HEK293 (cell line): Measurements from ENCODE around the gene CAMK2B.
A peak's percentile ranks its signal among the peaks of the same experiment; 100 is the strongest.

Source experiments
- CTCF ChIA-PET: fragments of 350-600 bp; formaldehyde crosslinking; extraction: SDS; loops from one replicate; lab custom pipeline; 2021; ENCODE audit warnings: antibody characterized with exemption; lab: Yijun Ruan, JAX
- POLR2A ChIA-PET: fragments of 300-600 bp; formaldehyde crosslinking; extraction: SDS; loops from one replicate; lab custom pipeline; 2020; ENCODE audit warnings: antibody characterized with exemption, inconsistent platforms; lab: Yijun Ruan, JAX
- H3K27ac ChIP-seq: fragments of 200-500 bp; sonication (Bioruptor generic); 2 replicates; pipeline ENCODE4 v1.5.1; 2014; ENCODE audit warnings: low read depth, low read length, control low read depth, inconsistent platforms; ENCODE audit errors: extremely low read depth
- H3K36me3 ChIP-seq, 2 experiments: fragments of 200-500 bp in 1 of 2; sonication (Bioruptor generic) in 1 of 2; 1 replicate in 1 of 2; 2 replicates in 1 of 2; pipeline ENCODE4 v1.5.1; 2014 to 2017; ENCODE audit warnings: inconsistent platforms in 2 of 2, low read length in 2 of 2; ENCODE audit not compliant: control insufficient read depth in 2 of 2, insufficient read depth in 1 of 2
- H3K4me1 ChIP-seq: fragments of 200-500 bp; sonication (Bioruptor generic); 2 replicates; pipeline ENCODE4 v1.5.1; 2014; ENCODE audit warnings: mild to moderate bottlenecking, low read length, inconsistent platforms; ENCODE audit not compliant: control insufficient read depth, insufficient read depth
- H3K4me3 ChIP-seq: 2 replicates; pipeline ENCODE4 v1.5.1; 2011; ENCODE audit warnings: low read depth, mild to moderate bottlenecking, control low read depth, low read length, moderate library complexity
- H3K9me3 ChIP-seq: fragments of 200-500 bp; sonication (Bioruptor generic); 2 replicates; pipeline ENCODE4 v1.5.1; 2014; ENCODE audit warnings: low read depth, low read length, inconsistent platforms; ENCODE audit not compliant: control insufficient read depth, insufficient read depth
- EGR2 ChIP-seq: fragments of 450-650 bp; formaldehyde crosslinking; IDR thresholded peaks from 2 replicates; pipeline ENCODE4 v1.5.1; 2016; ENCODE audit warnings: low read depth, missing biosample characterization, missing genetic modification characterization
- GLIS2 ChIP-seq: fragments of 450-650 bp; formaldehyde crosslinking; IDR thresholded peaks from 2 replicates; pipeline ENCODE4 v1.5.1; 2016; ENCODE audit warnings: missing biosample characterization, missing genetic modification characterization
- HOXD13 ChIP-seq: sonication (generic); formaldehyde crosslinking; IDR thresholded peaks from 2 replicates; pipeline ENCODE4 v1.8.0; 2022; ENCODE audit warnings: missing genetic modification reagents, borderline replicate concordance
- OSR2 ChIP-seq: fragments of 450-650 bp; formaldehyde crosslinking; IDR thresholded peaks from 2 replicates; pipeline ENCODE4 v1.5.1; 2016; ENCODE audit warnings: missing biosample characterization, missing genetic modification characterization
- TRIM28 ChIP-seq: IDR thresholded peaks from 2 replicates; pipeline ENCODE4 v1.6.1; 2011; ENCODE audit warnings: low read length, control low read depth, borderline replicate concordance
- ZBTB17 ChIP-seq: fragments of 450-650 bp; formaldehyde crosslinking; IDR thresholded peaks from 2 replicates; pipeline ENCODE4 v1.5.1; 2016; ENCODE audit warnings: missing biosample characterization, missing genetic modification characterization
- ZFP41 ChIP-seq: fragments of 450-650 bp; formaldehyde crosslinking; IDR thresholded peaks from 2 replicates; pipeline ENCODE4 v1.5.1; 2016; ENCODE audit warnings: missing biosample characterization, missing genetic modification characterization, borderline replicate concordance
- ZNF223 ChIP-seq: fragments of 450-650 bp; formaldehyde crosslinking; IDR thresholded peaks from 2 replicates; pipeline ENCODE4 v1.5.1; 2016; ENCODE audit warnings: missing biosample characterization, missing genetic modification characterization
- ZNF239 ChIP-seq: fragments of 450-650 bp; formaldehyde crosslinking; IDR thresholded peaks from 2 replicates; pipeline ENCODE4 v1.5.1; 2016; ENCODE audit warnings: missing biosample characterization, missing genetic modification characterization
- ZNF24 ChIP-seq: fragments of 450-650 bp; formaldehyde crosslinking; IDR thresholded peaks from 2 replicates; pipeline ENCODE4 v1.5.1; 2016; ENCODE audit warnings: missing biosample characterization, missing genetic modification characterization
- ZNF335 ChIP-seq: fragments of 450-650 bp; formaldehyde crosslinking; conservative IDR thresholded peaks from 2 replicates; pipeline ENCODE4 v1.5.1; 2016; ENCODE audit warnings: missing biosample characterization, missing genetic modification characterization
- ZNF37A ChIP-seq: fragments of 450-650 bp; IDR thresholded peaks from 2 replicates; pipeline ENCODE4 v1.5.1; 2018; ENCODE audit warnings: missing biosample characterization, missing genetic modification characterization
- ZNF514 ChIP-seq: fragments of 450-650 bp; formaldehyde crosslinking; IDR thresholded peaks from 2 replicates; pipeline ENCODE4 v1.5.1; 2016; ENCODE audit warnings: missing biosample characterization, missing genetic modification characterization
- ZNF521 ChIP-seq: fragments of 450-650 bp; formaldehyde crosslinking; IDR thresholded peaks from 2 replicates; pipeline ENCODE4 v1.5.1; 2017; ENCODE audit warnings: missing biosample characterization, mild to moderate bottlenecking, missing genetic modification characterization
- ZNF558 ChIP-seq: fragments of 450-650 bp; formaldehyde crosslinking; IDR thresholded peaks from 2 replicates; pipeline ENCODE4 v1.5.1; 2016; ENCODE audit warnings: missing biosample characterization, missing genetic modification characterization
- ZNF600 ChIP-seq: fragments of 450-650 bp; formaldehyde crosslinking; IDR thresholded peaks from 2 replicates; pipeline ENCODE4 v1.5.1; 2016; ENCODE audit warnings: missing biosample characterization, missing genetic modification characterization
- ZNF610 ChIP-seq: fragments of 450-650 bp; formaldehyde crosslinking; IDR thresholded peaks from 2 replicates; pipeline ENCODE4 v1.5.1; 2016; ENCODE audit warnings: missing biosample characterization, missing genetic modification characterization, borderline replicate concordance
- ZNF747 ChIP-seq: fragments of 450-650 bp; formaldehyde crosslinking; IDR thresholded peaks from 2 replicates; pipeline ENCODE4 v1.5.1; 2016; ENCODE audit warnings: missing biosample characterization, missing genetic modification characterization
- ZNF785 ChIP-seq: fragments of 450-650 bp; formaldehyde crosslinking; IDR thresholded peaks from 2 replicates; pipeline ENCODE4 v1.5.1; 2016; ENCODE audit warnings: missing biosample characterization, missing genetic modification characterization
- ZNF792 ChIP-seq: fragments of 450-650 bp; formaldehyde crosslinking; IDR thresholded peaks from 2 replicates; pipeline ENCODE4 v1.5.1; 2016; ENCODE audit warnings: missing biosample characterization, missing genetic modification characterization
- TF ChIP-seq, protein P1 (sequence below): fragments of 450-650 bp; formaldehyde crosslinking; IDR thresholded peaks from 2 replicates; pipeline ENCODE4 v1.5.1; 2016; ENCODE audit warnings: missing biosample characterization, missing genetic modification characterization
- TF ChIP-seq, protein P2 (sequence below): fragments of 450-650 bp; formaldehyde crosslinking; IDR thresholded peaks from 2 replicates; pipeline ENCODE4 v1.5.1; 2016; ENCODE audit warnings: missing biosample characterization, missing genetic modification characterization
- TF ChIP-seq, protein P3 (sequence below): fragments of 450-650 bp; formaldehyde crosslinking; IDR thresholded peaks from 2 replicates; pipeline ENCODE4 v1.5.1; 2016; ENCODE audit warnings: missing biosample characterization, missing genetic modification characterization

The CAMK2B gene

DNA sequence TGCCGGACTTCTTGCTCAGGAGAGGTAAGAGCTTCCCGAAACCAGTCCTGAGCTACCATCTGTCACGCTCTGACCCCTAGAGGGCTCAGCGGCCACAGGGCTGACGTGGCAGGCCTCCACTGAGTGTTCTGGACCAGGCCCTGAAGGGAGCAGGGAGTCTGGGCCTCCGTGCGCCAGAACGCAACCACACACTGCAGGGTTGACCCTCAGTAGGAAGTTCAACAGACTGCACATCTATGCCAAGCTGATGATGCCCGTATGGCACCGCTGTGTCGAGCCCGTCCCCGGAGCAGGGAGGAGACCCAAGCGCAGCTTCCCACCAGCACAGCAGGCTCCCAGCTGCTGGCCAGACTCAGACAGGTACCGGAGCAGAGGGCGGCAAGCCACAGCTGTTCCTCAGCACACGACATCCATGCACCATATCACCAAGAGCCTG lies 39.2 kb downstream of the CAMK2B start:
- ChIA-PET POLR2A (no interaction called here), CTCF (interaction anchor here (0.6 kb wide), 1 partner anchor 42 kb away, joined by 6 read pairs; no protein-coding TSS in a partner anchor)
- no peaks in the 10 kb centered on the region for H3K4me1 ChIP-seq
- H3K9me3 ChIP-seq: no peaks in the 10 kb centered on the region
- H3K27ac ChIP-seq: no peak overlapping the region
- H3K36me3 ChIP-seq: no peaks in the 10 kb centered on the region
- H3K4me3 ChIP-seq: no peak overlapping the region
- TF ChIP-seq, protein P1, sequence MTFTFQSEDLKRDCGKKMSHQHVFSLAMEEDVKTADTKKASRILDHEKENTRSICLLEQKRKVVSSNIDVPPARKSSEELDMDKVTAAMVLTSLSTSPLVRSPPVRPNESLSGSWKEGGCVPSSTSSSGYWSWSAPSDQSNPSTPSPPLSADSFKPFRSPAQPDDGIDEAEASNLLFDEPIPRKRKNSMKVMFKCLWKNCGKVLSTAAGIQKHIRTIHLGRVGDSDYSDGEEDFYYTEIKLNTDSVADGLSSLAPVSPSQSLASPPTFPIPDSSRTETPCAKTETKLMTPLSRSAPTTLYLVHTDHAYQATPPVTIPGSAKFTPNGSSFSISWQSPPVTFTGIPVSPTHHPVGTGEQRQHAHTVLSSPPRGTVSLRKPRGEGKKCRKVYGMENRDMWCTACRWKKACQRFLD (tag by site-specific recombination): no peak
- no peak for TF ChIP-seq ZFP41
- no peak for TF ChIP-seq ZNF785 (tag by site-specific recombination)
- TF ChIP-seq ZNF600 (tag by site-specific recombination): peak; percentile 76; the same call in 1 of the 2 replicates
- TF ChIP-seq ZNF335 (tag by site-specific recombination): no peak

DNA sequence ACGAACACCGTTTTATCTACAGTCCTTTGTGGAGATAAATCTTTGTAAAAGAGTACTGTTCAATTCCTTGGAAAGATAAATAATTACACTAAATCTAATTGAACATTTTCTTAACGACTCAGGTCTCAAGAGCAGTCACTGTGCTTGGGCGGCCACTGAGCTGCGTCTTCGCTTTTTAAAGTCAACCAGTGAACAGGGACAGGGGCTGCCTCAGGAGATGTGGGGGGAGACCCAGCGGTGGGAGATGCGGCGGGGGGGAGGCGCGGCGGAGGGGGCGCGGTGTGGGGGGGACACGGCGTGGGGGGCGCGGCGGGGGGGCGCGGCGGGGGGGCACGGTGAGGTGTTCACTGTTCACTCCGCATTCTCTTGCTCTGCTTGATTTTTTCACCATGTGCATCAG lies 39.8 kb downstream of the CAMK2B start:
- no peak for TF ChIP-seq ZNF24 (tag by site-specific recombination)
- Histone ChIP-seq H3K36me3 (no peaks in the 10 kb centered on the region), H3K9me3 (no peaks in the 10 kb centered on the region), H3K4me3 (no peak overlapping the region), H3K4me1 (no peaks in the 10 kb centered on the region), H3K27ac (no peak overlapping the region)
- CTCF ChIA-PET: no interaction called here
- POLR2A ChIA-PET: no interaction called here

DNA sequence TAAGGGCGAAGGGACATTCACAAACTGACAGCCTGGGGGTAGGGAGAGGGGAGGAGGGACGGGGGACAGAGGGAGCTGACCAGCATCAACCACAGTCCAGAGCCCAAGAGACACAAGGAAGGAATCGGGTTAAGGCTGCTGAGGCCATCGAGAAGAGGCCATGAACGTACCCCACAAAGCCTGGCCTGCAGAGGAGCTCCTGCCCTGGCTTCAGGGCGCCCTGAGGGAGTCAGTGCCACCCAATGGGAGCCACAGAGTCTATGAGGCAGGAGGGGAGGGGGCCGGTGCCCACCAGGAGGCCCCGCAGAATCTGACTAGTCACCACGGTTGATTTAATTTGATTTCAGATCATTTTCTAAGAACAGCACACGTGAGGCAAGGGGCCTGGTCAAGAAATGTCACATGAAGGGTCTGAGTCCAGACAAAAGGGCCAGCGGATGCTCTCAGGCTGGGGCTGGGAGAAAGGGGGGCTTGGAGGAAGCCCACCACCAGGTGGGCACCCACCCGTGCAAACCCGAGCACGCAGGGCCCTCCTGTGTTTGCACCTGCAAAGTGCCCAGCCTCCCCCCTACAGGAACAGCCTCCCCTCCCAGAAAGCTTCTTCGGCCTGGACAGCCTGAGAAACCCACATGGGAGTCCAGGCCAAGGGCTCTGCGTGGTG lies 40.4 kb downstream of the CAMK2B start:
- Histone ChIP-seq H3K4me3 (no peak overlapping the region), H3K27ac (no peak overlapping the region), H3K9me3 (no peaks in the 10 kb centered on the region), H3K4me1 (no peaks in the 10 kb centered on the region), H3K36me3 (no peaks in the 10 kb centered on the region)
- TF ChIP-seq ZNF37A (tag by site-specific recombination): no peak
- TF ChIP-seq ZNF747 (tag by site-specific recombination): no peak
- TF ChIP-seq, protein P2, sequence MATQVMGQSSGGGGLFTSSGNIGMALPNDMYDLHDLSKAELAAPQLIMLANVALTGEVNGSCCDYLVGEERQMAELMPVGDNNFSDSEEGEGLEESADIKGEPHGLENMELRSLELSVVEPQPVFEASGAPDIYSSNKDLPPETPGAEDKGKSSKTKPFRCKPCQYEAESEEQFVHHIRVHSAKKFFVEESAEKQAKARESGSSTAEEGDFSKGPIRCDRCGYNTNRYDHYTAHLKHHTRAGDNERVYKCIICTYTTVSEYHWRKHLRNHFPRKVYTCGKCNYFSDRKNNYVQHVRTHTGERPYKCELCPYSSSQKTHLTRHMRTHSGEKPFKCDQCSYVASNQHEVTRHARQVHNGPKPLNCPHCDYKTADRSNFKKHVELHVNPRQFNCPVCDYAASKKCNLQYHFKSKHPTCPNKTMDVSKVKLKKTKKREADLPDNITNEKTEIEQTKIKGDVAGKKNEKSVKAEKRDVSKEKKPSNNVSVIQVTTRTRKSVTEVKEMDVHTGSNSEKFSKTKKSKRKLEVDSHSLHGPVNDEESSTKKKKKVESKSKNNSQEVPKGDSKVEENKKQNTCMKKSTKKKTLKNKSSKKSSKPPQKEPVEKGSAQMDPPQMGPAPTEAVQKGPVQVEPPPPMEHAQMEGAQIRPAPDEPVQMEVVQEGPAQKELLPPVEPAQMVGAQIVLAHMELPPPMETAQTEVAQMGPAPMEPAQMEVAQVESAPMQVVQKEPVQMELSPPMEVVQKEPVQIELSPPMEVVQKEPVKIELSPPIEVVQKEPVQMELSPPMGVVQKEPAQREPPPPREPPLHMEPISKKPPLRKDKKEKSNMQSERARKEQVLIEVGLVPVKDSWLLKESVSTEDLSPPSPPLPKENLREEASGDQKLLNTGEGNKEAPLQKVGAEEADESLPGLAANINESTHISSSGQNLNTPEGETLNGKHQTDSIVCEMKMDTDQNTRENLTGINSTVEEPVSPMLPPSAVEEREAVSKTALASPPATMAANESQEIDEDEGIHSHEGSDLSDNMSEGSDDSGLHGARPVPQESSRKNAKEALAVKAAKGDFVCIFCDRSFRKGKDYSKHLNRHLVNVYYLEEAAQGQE (tag by site-specific recombination): peak; percentile 73
- CTCF ChIA-PET: no interaction called here
- POLR2A ChIA-PET: no interaction called here

DNA sequence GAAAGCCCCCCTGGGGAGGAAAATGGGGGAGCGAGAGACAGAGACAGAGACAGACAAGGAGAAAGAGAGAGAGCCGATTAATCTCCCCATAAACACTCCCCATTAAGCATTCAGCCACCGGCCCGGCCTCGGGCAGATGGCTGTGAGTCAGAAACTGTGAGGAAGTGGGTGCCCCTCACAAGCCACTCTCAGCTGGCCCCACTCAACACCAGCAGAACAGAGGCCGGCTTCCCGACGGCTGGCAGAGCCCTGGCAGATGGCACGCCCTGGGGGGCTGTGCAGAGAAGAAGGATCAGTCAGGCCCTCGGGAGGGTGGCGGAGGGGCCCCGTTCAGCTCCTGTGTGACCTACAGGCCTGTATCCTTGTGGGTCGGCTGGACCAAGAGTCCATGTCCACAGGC lies 41.2 kb downstream of the CAMK2B start:
- TF ChIP-seq, protein P3, sequence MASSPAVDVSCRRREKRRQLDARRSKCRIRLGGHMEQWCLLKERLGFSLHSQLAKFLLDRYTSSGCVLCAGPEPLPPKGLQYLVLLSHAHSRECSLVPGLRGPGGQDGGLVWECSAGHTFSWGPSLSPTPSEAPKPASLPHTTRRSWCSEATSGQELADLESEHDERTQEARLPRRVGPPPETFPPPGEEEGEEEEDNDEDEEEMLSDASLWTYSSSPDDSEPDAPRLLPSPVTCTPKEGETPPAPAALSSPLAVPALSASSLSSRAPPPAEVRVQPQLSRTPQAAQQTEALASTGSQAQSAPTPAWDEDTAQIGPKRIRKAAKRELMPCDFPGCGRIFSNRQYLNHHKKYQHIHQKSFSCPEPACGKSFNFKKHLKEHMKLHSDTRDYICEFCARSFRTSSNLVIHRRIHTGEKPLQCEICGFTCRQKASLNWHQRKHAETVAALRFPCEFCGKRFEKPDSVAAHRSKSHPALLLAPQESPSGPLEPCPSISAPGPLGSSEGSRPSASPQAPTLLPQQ (tag by site-specific recombination): no peak
- TF ChIP-seq TRIM28 (no peak), ZNF521 (tag by site-specific recombination) (no peak), ZNF514 (tag by site-specific recombination) (no peak), ZNF223 (no peak), OSR2 (no peak), GLIS2 (tag by site-specific recombination) (no peak), ZNF792 (tag by site-specific recombination) (no peak), HOXD13 (CRISPR knock-in tag) (no peak), ZBTB17 (tag by site-specific recombination) (no peak), ZNF558 (tag by site-specific recombination) (no peak), EGR2 (no peak), ZNF239 (no peak), ZNF610 (tag by site-specific recombination) (no peak)
- H3K27ac ChIP-seq: no peak overlapping the region
- CTCF ChIA-PET: no interaction called here
- no peaks in the 10 kb centered on the region for H3K36me3 ChIP-seq
- H3K4me3 ChIP-seq: no peak overlapping the region
- POLR2A ChIA-PET: no interaction called here
- no peaks in the 10 kb centered on the region for H3K4me1 ChIP-seq
- H3K9me3 ChIP-seq: no peaks in the 10 kb centered on the region
